GM03348 (cell line): ENCODE measurements around the gene PPP1R3C.
A peak's percentile ranks its signal among the peaks of the same experiment; 100 is the strongest.

Experiments
- DNase-seq: peaks from one replicate; pipeline ENCODE4 v3.0.0; 2012; ENCODE audit warnings: low spot score

The PPP1R3C gene

GRCh38 chr10:91601212-91601611, 31.7 kb downstream of the PPP1R3C start:
- no peak for DNase-seq

DNA sequence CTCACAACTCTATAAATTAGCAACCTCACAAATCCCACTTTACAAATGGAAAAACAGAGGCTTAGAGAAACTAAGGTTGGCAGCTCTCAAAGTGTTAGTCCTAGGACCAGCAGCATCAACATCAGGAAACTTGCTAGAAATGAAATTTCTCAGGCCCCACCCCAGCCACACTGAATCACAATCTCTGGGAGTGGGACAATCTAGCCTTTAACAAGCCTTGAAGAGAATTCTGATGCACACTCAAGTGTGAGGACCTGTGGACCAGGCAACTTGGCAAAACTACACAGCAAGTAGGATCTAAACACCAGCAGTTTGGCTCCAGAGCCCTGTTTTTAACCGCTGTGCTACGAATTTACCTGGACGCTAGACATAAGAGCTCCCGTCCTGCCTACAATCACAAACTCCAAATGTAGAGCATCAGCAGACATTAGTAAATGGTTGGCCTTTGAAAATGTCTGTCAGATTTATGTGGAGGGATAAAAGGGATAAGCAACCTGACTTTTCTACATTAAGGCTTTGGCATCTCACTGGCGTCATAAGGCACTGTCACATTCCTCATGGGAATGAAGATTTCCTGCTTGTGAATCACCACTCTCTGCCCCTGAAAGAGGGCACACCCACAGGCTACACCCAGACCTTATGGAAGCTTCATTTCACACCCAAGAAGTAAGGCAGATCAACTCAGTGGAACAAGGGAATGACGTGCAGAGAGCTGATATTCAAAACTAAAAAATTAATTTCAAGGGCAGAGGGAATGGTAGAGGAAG, 34.5 kb downstream of the PPP1R3C start:
- peak; percentile 50 for DNase-seq

GRCh38 chr10:91597197-91597881, 35.5 kb downstream of the PPP1R3C start:
- no peak for DNase-seq

GRCh38 chr10:91596825-91597196, 36.1 kb downstream of the PPP1R3C start:
- DNase-seq: peak; percentile 34

GRCh38 chr10:91593834-91594233, 39.0 kb downstream of the PPP1R3C start:
- no peak for DNase-seq

- no peak for DNase-seq
These were observed 39.5 kb downstream of the PPP1R3C start for GRCh38 chr10:91593366-91593765.

GRCh38 chr10:91592266-91592975, 40.5 kb downstream of the PPP1R3C start:
- no peak for DNase-seq

- DNase-seq: no peak
These were observed 41.1 kb downstream of the PPP1R3C start for GRCh38 chr10:91591797-91592174.

- peak; percentile 36 for DNase-seq
These were observed 41.7 kb downstream of the PPP1R3C start for GRCh38 chr10:91590904-91591796.

DNA sequence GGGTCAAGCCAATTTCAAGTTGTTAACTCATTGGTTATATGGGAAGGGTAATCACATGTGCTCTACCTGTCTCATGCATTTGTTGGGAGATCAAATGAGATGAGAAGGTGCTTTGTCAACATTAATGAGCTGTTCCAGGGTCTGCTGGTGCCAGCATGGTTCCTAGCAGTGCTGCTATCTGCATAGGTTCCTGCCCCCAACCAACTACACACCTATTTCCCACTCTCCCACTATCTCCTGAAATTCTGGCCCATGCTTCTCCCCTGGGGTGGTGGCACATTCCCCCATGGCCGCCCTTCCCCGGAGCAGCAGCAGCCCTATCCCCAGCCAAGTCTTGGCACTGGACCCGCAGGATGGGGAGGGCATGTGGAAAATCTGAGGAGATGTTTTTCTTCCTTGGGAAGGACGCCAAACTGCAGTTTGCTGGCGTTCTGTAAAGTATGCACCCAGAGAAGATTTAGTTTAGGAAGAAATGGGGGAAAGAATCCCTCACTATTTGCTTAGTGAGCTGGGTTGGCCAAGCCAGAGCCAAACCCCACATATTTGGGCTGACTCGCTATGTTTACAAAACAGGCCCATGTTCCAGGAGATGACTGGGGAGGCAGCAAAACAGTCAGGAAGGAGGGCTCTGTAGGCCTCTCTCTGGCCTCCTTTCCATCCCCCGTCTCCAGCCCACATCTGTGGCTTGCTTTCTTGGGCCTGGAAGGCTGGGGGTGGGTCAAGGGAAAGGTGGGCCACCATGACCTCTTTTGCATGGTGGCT, 42.5 kb downstream of the PPP1R3C start:
- peak; percentile 82 for DNase-seq

DNA sequence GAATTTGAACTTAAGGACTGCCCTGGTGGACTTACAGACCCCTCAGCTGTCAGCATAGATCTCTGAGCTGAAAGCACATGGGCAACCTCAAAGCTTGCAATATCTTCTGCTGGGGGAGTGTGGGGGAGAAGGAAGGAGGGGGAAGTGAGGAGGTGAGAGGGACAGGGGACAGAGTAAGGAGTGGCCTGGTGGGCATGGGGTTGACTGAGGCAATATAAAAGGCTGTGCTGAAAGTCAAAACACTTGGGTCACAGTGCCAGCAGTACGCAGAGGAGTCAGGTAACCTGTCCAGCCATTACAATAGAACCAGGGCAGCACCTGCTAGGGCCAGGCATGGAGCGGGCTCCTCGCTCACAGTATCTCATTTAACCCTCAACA, 43.2 kb downstream of the PPP1R3C start:
- DNase-seq: no peak

- peak; percentile 48 for DNase-seq
These were observed 43.7 kb downstream of the PPP1R3C start for GRCh38 chr10:91589015-91589657.

GRCh38 chr10:91587710-91588638, 44.9 kb downstream of the PPP1R3C start:
- DNase-seq: peak; percentile 67

DNA sequence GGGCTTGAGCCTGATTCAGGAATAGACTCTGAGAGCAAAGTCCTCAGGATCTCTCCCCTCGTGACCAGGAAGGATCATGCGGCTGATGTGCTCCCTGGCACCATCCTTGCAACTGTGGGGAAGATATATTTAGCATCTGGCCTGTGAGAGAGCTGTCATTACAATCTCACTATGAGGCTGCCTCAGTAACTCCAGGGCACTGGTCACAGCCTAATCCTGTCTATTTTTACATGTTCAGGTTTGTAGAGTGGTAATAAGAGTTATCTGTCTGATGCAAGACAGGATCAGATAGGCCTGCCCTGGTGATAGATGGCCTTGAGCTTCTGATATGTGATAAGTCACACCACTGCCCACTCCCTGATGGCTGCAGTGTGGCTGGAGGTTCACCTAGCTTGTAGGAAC, 50.7 kb downstream of the PPP1R3C start:
- no peak for DNase-seq

- peak; percentile 77 for DNase-seq
These were observed 53.4 kb downstream of the PPP1R3C start for GRCh38 chr10:91579329-91579985.
